GM21723 (cell line): ENCODE measurements around the gene CRYBB3.
"Not testable (repeated sequence)": the region's sequence is repeated elsewhere in the genome, so short reads cannot be mapped to it uniquely, and the experiment has no call there.

Experiments
- ATAC-seq: cut with Tn5 transposase; IDR thresholded peaks from one replicate; pipeline ENCODE4 v1.9.1; 2021; ENCODE audit warnings: mild to moderate bottlenecking, moderate library complexity; ENCODE audit not compliant: unreplicated experiment

Gene CRYBB3

DNA sequence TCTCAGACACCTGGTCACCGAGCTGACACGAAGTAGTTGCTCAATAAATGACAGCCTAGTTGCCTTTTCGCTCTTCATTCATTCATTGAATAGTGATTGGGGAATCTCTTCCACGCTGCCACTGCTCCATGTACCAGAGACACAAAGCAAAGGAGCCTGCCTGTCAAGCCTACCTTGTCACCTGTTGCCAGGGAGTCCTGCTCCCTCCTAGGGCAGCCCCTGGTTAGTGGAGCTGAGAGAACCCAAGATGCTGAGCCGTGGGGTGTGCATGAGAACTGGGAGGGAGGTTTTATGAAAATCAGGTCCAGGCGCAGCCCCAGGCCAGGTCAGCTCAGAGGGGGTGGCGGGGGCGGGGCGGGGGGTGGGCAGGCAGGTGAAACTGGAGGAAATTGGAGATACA, 38.4 kb downstream of the CRYBB3 start:
- not testable (repeated sequence) for ATAC-seq

DNA sequence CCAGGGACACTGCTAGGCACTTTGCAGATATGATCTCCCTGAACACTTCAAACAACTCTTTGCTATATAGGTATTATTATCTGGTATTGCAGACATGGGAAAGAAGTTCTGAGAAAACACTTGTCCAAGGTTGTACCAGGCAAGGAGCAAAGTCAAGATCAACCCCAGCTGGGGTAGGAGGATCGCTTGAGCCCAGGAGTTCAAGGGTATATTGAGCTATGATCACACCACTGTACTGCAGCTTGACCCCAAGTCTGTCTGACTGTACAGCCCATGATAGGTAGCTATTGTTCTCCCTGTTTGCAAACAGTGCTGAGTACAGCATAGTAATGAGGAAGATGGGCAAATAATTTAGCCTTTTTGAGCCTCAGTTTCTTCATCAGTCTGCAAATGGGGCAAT, 55.5 kb downstream of the CRYBB3 start:
- ATAC-seq: not testable (repeated sequence)
